K562 (cell line): Measurements from ENCODE around the gene PGAP3. TPM values are rescaled to one million over a fixed set of nuclear protein-coding genes. Genes with fewer than 3 reads are reported as not detected.
A peak's percentile ranks its signal among the peaks of the same experiment; 100 is the strongest.

Source experiments
- ATF1 ChIP-seq, 2 experiments: fragments of 450-650 bp in 1 of 2; IDR thresholded peaks; 2 replicates each; pipeline ENCODE4 v1.6.1; 2016; ENCODE audit warnings: missing compliant biosample characterization in 1 of 2, missing genetic modification characterization in 1 of 2
- ESRRA ChIP-seq: fragments of 450-650 bp; IDR thresholded peaks from 2 replicates; pipeline ENCODE4 v1.6.1; 2014; ENCODE audit warnings: low read depth, mild to moderate bottlenecking, moderate library complexity, borderline replicate concordance
- LEF1 ChIP-seq: fragments of 450-650 bp; IDR thresholded peaks from 2 replicates; pipeline ENCODE4 v1.6.1; 2016; ENCODE audit warnings: mild to moderate bottlenecking
- MYC ChIP-seq, 2 experiments: fragments of 250-450 bp in 1 of 2; sonication (Bioruptor Pico) in 1 of 2; IDR thresholded peaks; 2 replicates each; pipeline versions ENCODE4 v1.5.1 to v1.6.1; 2012 to 2021; ENCODE audit warnings: low read depth in 2 of 2, borderline replicate concordance in 1 of 2, improper control_type of control experiment in 1 of 2, low read length in 1 of 2, mild to moderate bottlenecking in 1 of 2, moderate library complexity in 1 of 2
- PHF20 ChIP-seq: fragments of 450-650 bp; IDR thresholded peaks from 2 replicates; pipeline ENCODE4 v1.6.1; 2018; ENCODE audit not compliant: partially characterized antibody
- POLR2A ChIP-seq: fragments of 450-650 bp; conservative IDR thresholded peaks from 2 replicates; pipeline ENCODE4 v1.6.1; 2016
- POLR2AphosphoS5 ChIP-seq: IDR thresholded peaks from 2 replicates; pipeline ENCODE4 v1.6.1; 2011; ENCODE audit warnings: mild to moderate bottlenecking, low read depth, low read length, moderate library complexity; ENCODE audit not compliant: control insufficient read depth, insufficient read depth
- POLR2G ChIP-seq: fragments of 200-400 bp; formaldehyde crosslinking; IDR thresholded peaks from 2 replicates; pipeline ENCODE4 v1.6.1; 2017; ENCODE audit warnings: low read depth, mild to moderate bottlenecking, antibody characterized with exemption, low read length, moderate library complexity
- SMAD1 ChIP-seq: fragments of 150-350 bp; IDR thresholded peaks from 2 replicates; pipeline ENCODE4 v1.6.1; 2014; ENCODE audit warnings: low read length, low read depth; ENCODE audit not compliant: partially characterized antibody
- SUPT5H ChIP-seq: fragments of 450-650 bp; IDR thresholded peaks from 2 replicates; pipeline ENCODE4 v1.6.1; 2016
- ZNF3 ChIP-seq: fragments of 250-450 bp; sonication (Bioruptor Pico); IDR thresholded peaks from 2 replicates; pipeline ENCODE4 v1.5.0; 2021; ENCODE audit warnings: mild to moderate bottlenecking, moderate library complexity
- polyA plus RNA-seq, 8 experiments: library from polyadenylated mRNA; depleted of rRNA in 4 of 8; stranded (reverse) in 5 of 8; unstranded in 3 of 8; fragments of >200 nt; fragmentation: Nextera tagmentation in 2 of 8; fragmentation: Illumina TruSeq in 1 of 8; extraction: Ambion mirVana in 2 of 8; extraction: Trizol in 1 of 8; gene quantifications; 2 replicates each; pipeline versions ENCODE4 v1.2.1 to v1.2.3, GENCODE V29; 2011 to 2014; ENCODE audit warnings: inconsistent platforms in 1 of 8, missing spikeins in 1 of 8
- total RNA-seq, 7 experiments: library from RNA; depleted of rRNA in 6 of 7; stranded (reverse); fragments of >200 nt in 6 of 7; fragmentation: Illumina TruSeq in 2 of 7; extraction: Trizol in 2 of 7; gene quantifications; 2 replicates each; pipeline versions ENCODE4 v1.2.1 to v1.2.3, GENCODE V29; 2011 to 2021; ENCODE audit warnings: low replicate concordance in 1 of 7
- TF ChIP-seq, protein P1 (sequence below): IDR thresholded peaks from 2 replicates; pipeline ENCODE4 v1.6.1; 2016; ENCODE audit warnings: missing genetic modification characterization, missing compliant biosample characterization
- TF ChIP-seq, protein P2 (sequence below): fragments of 450-650 bp; IDR thresholded peaks from one replicate; pipeline ENCODE4 v1.6.1; 2018; ENCODE audit warnings: mild to moderate bottlenecking, moderate library complexity; ENCODE audit not compliant: partially characterized antibody
- TF ChIP-seq, protein P3 (sequence below): fragments of 450-650 bp; formaldehyde crosslinking; IDR thresholded peaks from 2 replicates; pipeline ENCODE4 v1.4.0; 2022; ENCODE audit warnings: missing genetic modification characterization

PGAP3 gene
- total and polyA plus RNA-seq, 9 of the 15 experiments (the other 6 are each of a cell fraction or from before 2014, with no cell fraction given) = 0.38 to 9.4 (median 4.5) TPM

DNA sequence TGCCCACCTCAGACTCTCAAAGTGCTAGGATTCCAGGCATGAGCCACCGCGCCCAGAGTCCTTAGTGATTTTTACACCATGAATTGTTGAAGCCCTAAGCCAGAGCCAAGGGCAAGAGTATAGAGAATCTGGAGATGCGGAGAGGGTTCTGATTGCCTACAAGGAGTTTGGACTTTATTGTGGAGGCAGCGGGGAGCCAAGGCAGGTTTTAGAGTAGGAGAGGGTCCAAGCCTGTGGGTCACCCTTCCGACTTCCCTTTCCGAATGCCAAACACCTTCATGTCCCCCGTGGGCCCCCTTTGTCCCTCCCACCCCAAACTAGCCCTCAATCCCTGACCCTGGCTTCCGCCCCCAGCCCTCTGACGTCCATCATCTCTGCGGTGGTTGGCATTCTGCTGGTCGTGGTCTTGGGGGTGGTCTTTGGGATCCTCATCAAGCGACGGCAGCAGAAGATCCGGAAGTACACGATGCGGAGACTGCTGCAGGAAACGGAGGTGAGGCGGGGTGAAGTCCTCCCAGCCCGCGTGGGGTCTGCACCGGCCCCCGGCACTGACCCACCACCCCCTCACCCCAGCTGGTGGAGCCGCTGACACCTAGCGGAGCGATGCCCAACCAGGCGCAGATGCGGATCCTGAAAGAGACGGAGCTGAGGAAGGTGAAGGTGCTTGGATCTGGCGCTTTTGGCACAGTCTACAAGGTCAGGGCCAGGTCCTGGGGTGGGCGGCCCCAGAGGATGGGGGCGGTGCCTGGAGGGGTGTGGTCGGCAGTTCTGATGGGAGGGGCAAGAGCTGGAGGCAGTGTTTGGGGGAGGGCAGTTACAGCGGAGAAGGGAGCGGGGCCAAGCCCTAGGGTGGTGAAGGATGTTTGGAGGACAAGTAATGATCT, 35.4 kb upstream of the PGAP3 start (continued):
- TF ChIP-seq, protein P1, sequence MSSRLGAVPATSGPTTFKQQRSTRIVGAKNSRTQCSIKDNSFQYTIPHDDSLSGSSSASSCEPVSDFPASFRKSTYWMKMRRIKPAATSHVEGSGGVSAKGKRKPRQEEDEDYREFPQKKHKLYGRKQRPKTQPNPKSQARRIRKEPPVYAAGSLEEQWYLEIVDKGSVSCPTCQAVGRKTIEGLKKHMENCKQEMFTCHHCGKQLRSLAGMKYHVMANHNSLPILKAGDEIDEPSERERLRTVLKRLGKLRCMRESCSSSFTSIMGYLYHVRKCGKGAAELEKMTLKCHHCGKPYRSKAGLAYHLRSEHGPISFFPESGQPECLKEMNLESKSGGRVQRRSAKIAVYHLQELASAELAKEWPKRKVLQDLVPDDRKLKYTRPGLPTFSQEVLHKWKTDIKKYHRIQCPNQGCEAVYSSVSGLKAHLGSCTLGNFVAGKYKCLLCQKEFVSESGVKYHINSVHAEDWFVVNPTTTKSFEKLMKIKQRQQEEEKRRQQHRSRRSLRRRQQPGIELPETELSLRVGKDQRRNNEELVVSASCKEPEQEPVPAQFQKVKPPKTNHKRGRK (tag) = no peak
- TF ChIP-seq LEF1 (0 out of 2 replicates have a peak, but pooled peaks have one; percentile 12), POLR2AphosphoS5 (peak; percentile 50; the same call in 1 of the 2 replicates), POLR2G (peak; percentile 85), POLR2A (peak; percentile 89), SMAD1 (peak; percentile 23), MYC (IDR thresholded peaks at IDR 0.05; ENCODE audit: low read depth, low read length) (peak; percentile 57), MYC (CRISPR knock-in tag; IDR thresholded peaks at IDR 0.05; ENCODE audit: borderline replicate concordance, low read depth) (no peak), ZNF3 (CRISPR knock-in tag) (no peak), PHF20 (peak; percentile 66), ATF1 (CRISPR knock-in tag; IDR thresholded peaks at IDR 0.05) (no peak), ATF1 (tag; IDR thresholded peaks at IDR 0.05) (0 out of 2 replicates have a peak, but pooled peaks have one; percentile 33), SUPT5H (peak; percentile 89), ESRRA (peak; percentile 88)
- TF ChIP-seq, protein P2, sequence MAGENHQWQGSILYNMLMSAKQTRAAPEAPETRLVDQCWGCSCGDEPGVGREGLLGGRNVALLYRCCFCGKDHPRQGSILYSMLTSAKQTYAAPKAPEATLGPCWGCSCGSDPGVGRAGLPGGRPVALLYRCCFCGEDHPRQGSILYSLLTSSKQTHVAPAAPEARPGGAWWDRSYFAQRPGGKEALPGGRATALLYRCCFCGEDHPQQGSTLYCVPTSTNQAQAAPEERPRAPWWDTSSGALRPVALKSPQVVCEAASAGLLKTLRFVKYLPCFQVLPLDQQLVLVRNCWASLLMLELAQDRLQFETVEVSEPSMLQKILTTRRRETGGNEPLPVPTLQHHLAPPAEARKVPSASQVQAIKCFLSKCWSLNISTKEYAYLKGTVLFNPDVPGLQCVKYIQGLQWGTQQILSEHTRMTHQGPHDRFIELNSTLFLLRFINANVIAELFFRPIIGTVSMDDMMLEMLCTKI = no peak
- TF ChIP-seq, protein P3, sequence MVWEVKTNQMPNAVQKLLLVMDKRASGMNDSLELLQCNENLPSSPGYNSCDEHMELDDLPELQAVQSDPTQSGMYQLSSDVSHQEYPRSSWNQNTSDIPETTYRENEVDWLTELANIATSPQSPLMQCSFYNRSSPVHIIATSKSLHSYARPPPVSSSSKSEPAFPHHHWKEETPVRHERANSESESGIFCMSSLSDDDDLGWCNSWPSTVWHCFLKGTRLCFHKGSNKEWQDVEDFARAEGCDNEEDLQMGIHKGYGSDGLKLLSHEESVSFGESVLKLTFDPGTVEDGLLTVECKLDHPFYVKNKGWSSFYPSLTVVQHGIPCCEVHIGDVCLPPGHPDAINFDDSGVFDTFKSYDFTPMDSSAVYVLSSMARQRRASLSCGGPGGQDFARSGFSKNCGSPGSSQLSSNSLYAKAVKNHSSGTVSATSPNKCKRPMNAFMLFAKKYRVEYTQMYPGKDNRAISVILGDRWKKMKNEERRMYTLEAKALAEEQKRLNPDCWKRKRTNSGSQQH = no peak
